ENCODE results near the gene PSD4.

Gene PSD4

DNA sequence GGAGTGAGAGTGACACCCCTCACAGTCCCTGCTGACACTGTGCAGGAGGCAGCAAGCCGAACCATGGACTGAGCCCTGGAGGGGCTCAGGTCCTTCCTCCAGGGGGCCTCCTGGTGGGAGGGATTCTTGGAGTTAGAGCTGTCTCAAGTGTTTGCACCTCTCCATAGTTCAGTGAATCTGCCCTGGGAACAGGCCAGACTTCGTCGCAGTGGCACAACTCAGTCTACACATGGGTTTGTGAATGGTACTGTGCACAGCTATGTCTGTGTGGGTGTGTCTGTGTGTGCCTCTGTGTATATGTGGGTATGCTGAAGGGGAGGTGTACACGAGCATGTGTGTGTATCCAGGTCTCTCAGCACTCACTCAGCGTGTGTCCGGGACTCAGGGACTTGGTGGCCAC is 68.6 kb downstream of the PSD4 start:
- TF ChIP-seq HDGF (IDR thresholded peaks at IDR 0.05; ENCODE audit: borderline replicate concordance) = no peak
- TF ChIP-seq NFRKB (IDR thresholded peaks at IDR 0.05) = no peak
- TF ChIP-seq FOXA1 (IDR thresholded peaks at IDR 0.05) = no peak
- TF ChIP-seq, protein P1, sequence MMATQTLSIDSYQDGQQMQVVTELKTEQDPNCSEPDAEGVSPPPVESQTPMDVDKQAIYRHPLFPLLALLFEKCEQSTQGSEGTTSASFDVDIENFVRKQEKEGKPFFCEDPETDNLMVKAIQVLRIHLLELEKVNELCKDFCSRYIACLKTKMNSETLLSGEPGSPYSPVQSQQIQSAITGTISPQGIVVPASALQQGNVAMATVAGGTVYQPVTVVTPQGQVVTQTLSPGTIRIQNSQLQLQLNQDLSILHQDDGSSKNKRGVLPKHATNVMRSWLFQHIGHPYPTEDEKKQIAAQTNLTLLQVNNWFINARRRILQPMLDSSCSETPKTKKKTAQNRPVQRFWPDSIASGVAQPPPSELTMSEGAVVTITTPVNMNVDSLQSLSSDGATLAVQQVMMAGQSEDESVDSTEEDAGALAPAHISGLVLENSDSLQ (IDR thresholded peaks at IDR 0.05) = no peak
- no peak for TF ChIP-seq LEF1 (IDR thresholded peaks at IDR 0.05; ENCODE audit: borderline replicate concordance)
- TF ChIP-seq FOXK2 (IDR thresholded peaks at IDR 0.05) = no peak
- no peak for TF ChIP-seq SUZ12 (IDR thresholded peaks at IDR 0.05)
- DNase-seq (ENCODE audit: extremely low spot score) = no peak
- ChIA-PET POLR2A (no interaction called here), CTCF (no interaction called here)

DNA sequence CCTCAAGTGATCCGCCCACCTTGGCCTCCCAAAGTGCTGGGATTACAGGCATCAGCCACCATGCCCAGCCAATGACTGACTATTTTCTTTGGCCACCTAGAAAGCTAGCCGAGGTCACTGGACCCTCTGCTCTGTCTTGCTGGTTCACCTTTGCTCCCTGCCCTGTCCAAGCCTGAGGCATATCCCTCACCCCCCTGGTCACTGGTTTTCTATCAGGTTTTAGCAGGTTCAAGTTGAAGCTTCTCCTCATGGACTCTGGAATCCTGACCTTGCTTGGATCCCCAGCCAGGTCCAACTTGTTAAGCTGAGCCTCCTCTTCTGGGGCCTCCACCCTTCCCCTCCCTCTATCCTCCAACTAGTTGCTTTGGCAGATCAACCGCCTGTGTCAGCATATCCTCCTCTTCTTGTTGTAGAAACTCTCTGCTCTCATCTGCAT is 71.5 kb downstream of the PSD4 start:
- TF ChIP-seq CTBP1 (IDR thresholded peaks at IDR 0.05; ENCODE audit: borderline replicate concordance) (no peak), FOXA1 (IDR thresholded peaks at IDR 0.05) (no peak), ARNT (IDR thresholded peaks at IDR 0.05) (no peak), HDGF (IDR thresholded peaks at IDR 0.05; ENCODE audit: borderline replicate concordance) (no peak)
- no peak for DNase-seq (ENCODE audit: extremely low spot score)
- CTCF ChIA-PET = interaction anchor here (0.6 to 2.6 kb wide), 2 partner anchors 125 to 501 kb away, joined by 3 to 9 read pairs; no protein-coding TSS in a partner anchor
- POLR2A ChIA-PET = interaction anchor here (0.8 kb wide), 1 partner anchor 26 kb away, joined by 3 read pairs; no protein-coding TSS in a partner anchor

DNA sequence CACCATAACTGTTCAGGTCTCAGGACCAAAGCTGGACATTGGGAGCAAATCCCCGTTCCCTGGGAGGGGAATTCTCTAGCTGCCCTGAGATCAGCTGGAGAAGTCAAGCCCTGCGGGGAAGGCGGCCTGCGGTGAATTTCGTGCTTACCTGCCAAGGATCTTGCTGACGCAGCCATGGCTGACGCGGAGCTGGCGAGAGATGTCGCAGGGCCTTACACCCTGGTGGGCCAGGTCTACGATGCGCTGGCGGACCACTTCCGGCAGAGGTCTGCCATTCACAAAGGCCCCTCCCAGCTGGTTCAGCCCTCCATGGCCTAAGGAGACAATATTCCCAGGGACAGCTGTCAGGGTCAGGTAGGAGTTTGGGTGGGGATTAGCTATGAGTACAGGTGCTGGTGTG is 72.8 kb downstream of the PSD4 start:
- TF ChIP-seq ARNT (IDR thresholded peaks at IDR 0.05) = no peak
- no peak for TF ChIP-seq L3MBTL2 (conservative IDR thresholded peaks at IDR 0.05)
- TF ChIP-seq, protein P1 (IDR thresholded peaks at IDR 0.05) = no peak
- no peak for TF ChIP-seq SUZ12 (IDR thresholded peaks at IDR 0.05)
- TF ChIP-seq ELF4 (IDR thresholded peaks at IDR 0.05) = no peak
- no peak for TF ChIP-seq NFRKB (IDR thresholded peaks at IDR 0.05)
- no peak for DNase-seq (ENCODE audit: extremely low spot score)
- CTCF ChIA-PET = interaction anchor here (1.1 to 2.6 kb wide), 3 partner anchors 47 to 124 kb away, joined by 3 to 9 read pairs (median 6); no protein-coding TSS in a partner anchor
- POLR2A ChIA-PET = no interaction called here

DNA sequence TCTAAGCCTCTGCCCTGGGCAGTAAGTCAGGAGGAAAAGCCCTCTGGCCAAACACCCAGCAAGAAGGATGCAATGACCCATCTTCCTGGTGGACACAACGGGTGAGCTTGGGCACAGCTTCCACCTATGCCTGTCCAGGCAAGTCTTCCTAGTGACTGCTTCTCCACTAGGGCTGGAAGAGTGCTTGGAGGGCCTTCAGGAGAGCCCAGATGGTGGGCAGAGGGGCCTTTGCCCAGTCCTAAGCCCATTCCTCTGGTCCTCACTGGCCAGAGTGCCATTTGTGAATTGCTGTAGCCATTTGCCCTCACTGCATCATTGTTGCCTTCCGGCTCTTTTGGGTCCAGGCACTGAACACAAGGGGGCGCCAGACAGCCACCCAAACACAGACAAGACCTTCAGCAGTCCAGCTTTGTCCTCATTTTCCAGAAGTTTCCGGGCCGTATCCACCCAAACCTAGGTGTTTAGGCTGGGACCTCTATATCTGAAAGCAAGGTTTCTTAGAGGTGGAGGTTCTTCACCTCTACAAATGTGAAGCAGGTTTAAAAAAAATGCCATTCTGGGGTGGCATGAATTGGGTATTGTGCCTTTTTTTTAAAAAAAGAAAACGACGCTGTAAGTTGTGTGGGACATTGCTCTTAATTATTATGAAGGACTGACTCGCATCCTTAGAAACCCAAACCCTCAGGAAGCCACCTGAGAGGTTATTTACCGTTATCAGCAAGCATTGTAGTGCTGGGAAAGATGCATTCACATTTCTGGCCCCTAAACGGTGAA is 75.4 kb downstream of the PSD4 start:
- no peak for TF ChIP-seq BHLHE40 (IDR thresholded peaks at IDR 0.05; ENCODE audit: borderline replicate concordance)
- TF ChIP-seq CTBP1 (IDR thresholded peaks at IDR 0.05; ENCODE audit: borderline replicate concordance) = no peak
- no peak for TF ChIP-seq LEF1 (IDR thresholded peaks at IDR 0.05; ENCODE audit: borderline replicate concordance)
- no peak for TF ChIP-seq FOXA1 (IDR thresholded peaks at IDR 0.05)
- TF ChIP-seq NFRKB (IDR thresholded peaks at IDR 0.05) = no peak
- TF ChIP-seq ARNT (IDR thresholded peaks at IDR 0.05) = no peak
- no peak for TF ChIP-seq ELF4 (IDR thresholded peaks at IDR 0.05)
- no peak for TF ChIP-seq L3MBTL2 (conservative IDR thresholded peaks at IDR 0.05)
- TF ChIP-seq FOXK2 (IDR thresholded peaks at IDR 0.05) = no peak
- TF ChIP-seq ZNF384 (IDR thresholded peaks at IDR 0.05) = no peak
- TF ChIP-seq, protein P1 (IDR thresholded peaks at IDR 0.05) = no peak
- TF ChIP-seq SUZ12 (IDR thresholded peaks at IDR 0.05) = no peak
- no peak for TF ChIP-seq TARDBP (IDR thresholded peaks at IDR 0.05)
- TF ChIP-seq HDGF (IDR thresholded peaks at IDR 0.05; ENCODE audit: borderline replicate concordance) = no peak
- peak; percentile 83 for DNase-seq (ENCODE audit: extremely low spot score)
- CTCF ChIA-PET = interaction anchor here (0.6 to 2.0 kb wide), 13 partner anchors 9 to 141 kb away, joined by 3 to 9 read pairs (median 5); no protein-coding TSS in a partner anchor
- POLR2A ChIA-PET = no interaction called here

DNA sequence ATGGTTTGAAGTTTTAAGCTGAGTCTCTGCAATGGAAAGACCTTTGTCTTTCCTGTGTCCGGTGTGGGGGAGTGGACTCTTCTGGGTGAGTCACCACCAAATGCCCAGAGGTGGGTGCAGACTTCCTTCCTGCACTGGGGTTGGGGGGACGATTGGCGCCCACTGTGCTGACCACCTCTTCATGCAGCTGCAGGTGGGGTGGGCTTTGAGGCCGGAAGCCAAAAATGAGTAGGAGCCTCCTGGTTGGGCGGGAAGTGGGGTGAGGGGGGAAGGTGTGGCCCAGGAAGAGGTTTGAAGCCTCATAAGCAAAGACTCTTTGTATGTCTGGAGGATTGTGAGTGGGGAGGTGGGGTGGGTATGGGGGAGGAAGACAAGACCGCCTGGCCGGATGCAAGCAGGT is 77.3 kb downstream of the PSD4 start:
- no peak for TF ChIP-seq FOXK2 (IDR thresholded peaks at IDR 0.05)
- TF ChIP-seq SP1 (IDR thresholded peaks at IDR 0.05) = no peak
- TF ChIP-seq LEF1 (IDR thresholded peaks at IDR 0.05; ENCODE audit: borderline replicate concordance) = no peak
- no peak for TF ChIP-seq ZNF384 (IDR thresholded peaks at IDR 0.05)
- TF ChIP-seq HDGF (IDR thresholded peaks at IDR 0.05; ENCODE audit: borderline replicate concordance) = no peak
- TF ChIP-seq, protein P1 (IDR thresholded peaks at IDR 0.05) = no peak
- no peak for TF ChIP-seq L3MBTL2 (conservative IDR thresholded peaks at IDR 0.05)
- TF ChIP-seq SUZ12 (IDR thresholded peaks at IDR 0.05) = no peak
- TF ChIP-seq TARDBP (IDR thresholded peaks at IDR 0.05) = no peak
- TF ChIP-seq BHLHE40 (IDR thresholded peaks at IDR 0.05; ENCODE audit: borderline replicate concordance) = no peak
- TF ChIP-seq CTBP1 (IDR thresholded peaks at IDR 0.05; ENCODE audit: borderline replicate concordance) = no peak
- TF ChIP-seq ELF4 (IDR thresholded peaks at IDR 0.05) = no peak
- TF ChIP-seq NFRKB (IDR thresholded peaks at IDR 0.05) = no peak
- TF ChIP-seq ARNT (IDR thresholded peaks at IDR 0.05) = no peak
- no peak for TF ChIP-seq FOXA1 (IDR thresholded peaks at IDR 0.05)
- CTCF ChIA-PET = interaction anchor here (1.0 kb wide), 1 partner anchor 20 kb away, joined by 3 read pairs; no protein-coding TSS in a partner anchor
- DNase-seq (ENCODE audit: extremely low spot score) = no peak
- POLR2A ChIA-PET = no interaction called here

DNA sequence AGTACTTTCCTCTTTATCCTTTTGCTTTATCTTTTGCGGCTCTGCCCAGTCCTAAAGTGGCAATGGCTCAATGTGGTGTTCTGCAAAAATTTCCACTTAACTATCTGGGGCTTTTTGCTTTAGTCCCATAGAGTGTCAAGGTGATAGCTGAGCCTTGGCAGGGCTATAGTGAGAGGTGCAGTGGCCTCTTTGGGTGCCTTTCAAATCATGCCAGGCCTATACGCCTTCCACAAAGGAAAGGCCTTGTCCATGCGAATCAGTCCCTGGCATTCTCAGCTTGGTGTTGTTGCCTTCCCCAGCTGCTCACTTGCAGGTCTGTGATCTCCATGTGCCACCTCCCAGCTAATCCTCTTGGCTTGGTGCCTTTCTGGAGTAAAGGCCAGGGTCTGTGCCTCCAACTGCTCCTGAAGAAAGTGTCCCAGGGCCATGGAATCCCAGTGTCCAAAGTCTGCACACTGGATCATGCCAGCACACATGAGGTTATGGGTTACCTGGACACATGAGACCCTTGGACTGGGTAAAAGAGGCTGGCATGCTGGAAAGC is 78.3 kb downstream of the PSD4 start:
- no peak for TF ChIP-seq ARNT (IDR thresholded peaks at IDR 0.05)
- ChIA-PET POLR2A (no interaction called here), CTCF (no interaction called here)
- DNase-seq (ENCODE audit: extremely low spot score) = no peak
